Measurements from ENCODE around the gene HLCS. TPM values are rescaled to one million over a fixed set of nuclear protein-coding genes. Genes with fewer than 3 reads are reported as not detected.

Gene HLCS
- total RNA-seq, 1 experiment from 2014 or later: 24.4 TPM

- DNase-seq (ENCODE audit: low read depth): no peak
Measured at GRCh38 chr21:36747815-36748383, 218.6 kb downstream of the HLCS start.

GRCh38 chr21:36747041-36747814 is 219.2 kb downstream of the HLCS start:
- no peak for DNase-seq (ENCODE audit: low read depth)

DNA sequence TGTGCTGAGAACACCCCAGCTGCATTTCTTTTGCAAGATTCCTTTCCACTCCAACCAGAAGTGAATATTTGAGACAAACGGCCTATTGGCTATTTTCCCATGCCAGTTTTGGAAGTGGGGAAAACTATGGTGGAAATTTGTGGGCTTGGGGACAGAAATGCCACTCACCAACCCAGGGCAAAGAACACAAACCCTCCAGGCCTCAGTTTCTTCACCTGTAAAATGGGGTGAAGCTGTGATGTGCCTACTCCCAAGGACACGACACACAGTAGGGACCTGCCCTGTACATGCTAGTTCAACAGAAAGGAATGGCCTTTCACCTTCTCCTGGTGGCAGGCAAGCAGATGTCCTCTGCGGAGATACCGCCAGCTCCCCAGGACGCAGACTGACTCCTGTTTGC is 221.0 kb downstream of the HLCS start:
- no peak for DNase-seq (ENCODE audit: low read depth)

GRCh38 chr21:36744560-36745231 is 221.8 kb downstream of the HLCS start:
- DNase-seq (ENCODE audit: low read depth): no peak

DNA sequence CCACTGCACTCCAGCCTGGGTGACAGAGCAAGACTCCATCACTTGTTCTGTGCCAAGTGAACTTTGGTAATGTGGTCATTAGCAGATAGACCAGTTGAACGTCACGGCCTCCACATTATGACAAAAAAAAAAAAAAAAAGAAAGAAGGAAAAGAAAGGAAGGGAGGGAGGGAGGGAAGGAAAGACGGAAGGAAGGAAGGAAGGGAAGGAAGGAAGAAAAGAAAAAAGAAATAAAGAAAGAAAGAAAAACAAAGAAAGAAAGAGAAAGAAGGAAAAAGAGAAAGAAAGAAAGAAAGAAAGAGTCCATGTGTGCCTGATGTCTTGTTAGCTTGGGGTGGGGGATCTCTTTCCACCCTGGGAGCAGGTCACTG is 222.3 kb downstream of the HLCS start:
- DNase-seq (ENCODE audit: low read depth): no peak

DNA sequence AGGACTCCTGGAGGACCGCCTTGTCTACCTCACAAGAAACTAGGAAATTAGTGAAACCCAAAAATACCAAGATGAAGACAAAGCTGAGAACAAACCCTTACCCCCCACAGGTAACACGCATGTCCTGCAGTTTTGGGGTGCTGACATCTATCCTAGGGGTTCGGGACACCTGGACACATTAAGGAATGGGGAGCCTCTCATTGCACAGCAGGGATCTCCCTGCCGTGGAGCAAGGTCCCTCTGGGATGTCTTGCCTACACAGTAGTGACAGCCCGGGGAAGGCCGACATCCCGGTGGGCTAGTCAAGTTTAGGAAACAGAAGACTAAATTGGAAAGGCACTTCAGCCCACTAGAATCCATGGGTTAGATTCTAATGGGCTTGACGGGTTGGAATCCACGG is 223.0 kb downstream of the HLCS start:
- DNase-seq (ENCODE audit: low read depth): no peak

- no peak for DNase-seq (ENCODE audit: low read depth)
Measured at GRCh38 chr21:36743008-36743407, 223.5 kb downstream of the HLCS start.

DNA sequence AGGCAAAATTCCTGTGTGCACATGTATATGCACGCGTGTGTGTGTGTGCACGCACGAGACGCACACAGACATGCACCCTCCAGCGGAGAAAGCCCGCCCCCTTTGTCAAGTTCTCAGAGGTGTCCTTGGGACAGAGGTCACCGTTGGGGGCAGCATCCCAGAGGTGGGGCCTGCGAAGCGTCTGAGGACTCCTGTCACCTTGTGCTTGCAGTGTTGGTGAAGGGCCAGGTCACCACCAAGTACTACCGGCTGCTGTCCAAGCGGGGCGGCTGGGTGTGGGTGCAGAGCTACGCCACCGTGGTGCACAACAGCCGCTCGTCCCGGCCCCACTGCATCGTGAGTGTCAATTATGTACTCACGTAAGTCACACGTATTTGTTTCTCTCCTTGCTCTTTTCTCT is 225.0 kb downstream of the HLCS start:
- DNase-seq (ENCODE audit: low read depth): no peak

- no peak for DNase-seq (ENCODE audit: low read depth)
Measured at GRCh38 chr21:36738489-36739126, 227.9 kb downstream of the HLCS start.

GRCh38 chr21:36735724-36736320 is 230.6 kb downstream of the HLCS start:
- DNase-seq (ENCODE audit: low read depth): no peak

DNA sequence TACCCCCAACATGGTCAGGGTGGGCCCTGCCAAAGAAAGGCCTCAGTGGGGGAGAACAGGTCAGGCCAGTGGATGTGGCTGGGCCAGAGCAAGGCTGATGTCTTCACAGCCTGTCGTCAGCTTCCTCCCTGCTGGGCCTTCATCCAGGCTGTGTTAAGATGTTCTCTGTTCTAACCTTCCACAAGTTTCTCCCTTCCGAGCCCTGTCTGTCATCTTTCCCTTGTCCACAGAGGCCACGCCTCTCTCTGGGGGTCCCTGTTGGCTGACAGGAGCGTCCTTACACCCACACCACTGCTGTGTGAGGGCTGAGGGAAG is 231.3 kb downstream of the HLCS start:
- DNase-seq (ENCODE audit: low read depth): no peak

DNA sequence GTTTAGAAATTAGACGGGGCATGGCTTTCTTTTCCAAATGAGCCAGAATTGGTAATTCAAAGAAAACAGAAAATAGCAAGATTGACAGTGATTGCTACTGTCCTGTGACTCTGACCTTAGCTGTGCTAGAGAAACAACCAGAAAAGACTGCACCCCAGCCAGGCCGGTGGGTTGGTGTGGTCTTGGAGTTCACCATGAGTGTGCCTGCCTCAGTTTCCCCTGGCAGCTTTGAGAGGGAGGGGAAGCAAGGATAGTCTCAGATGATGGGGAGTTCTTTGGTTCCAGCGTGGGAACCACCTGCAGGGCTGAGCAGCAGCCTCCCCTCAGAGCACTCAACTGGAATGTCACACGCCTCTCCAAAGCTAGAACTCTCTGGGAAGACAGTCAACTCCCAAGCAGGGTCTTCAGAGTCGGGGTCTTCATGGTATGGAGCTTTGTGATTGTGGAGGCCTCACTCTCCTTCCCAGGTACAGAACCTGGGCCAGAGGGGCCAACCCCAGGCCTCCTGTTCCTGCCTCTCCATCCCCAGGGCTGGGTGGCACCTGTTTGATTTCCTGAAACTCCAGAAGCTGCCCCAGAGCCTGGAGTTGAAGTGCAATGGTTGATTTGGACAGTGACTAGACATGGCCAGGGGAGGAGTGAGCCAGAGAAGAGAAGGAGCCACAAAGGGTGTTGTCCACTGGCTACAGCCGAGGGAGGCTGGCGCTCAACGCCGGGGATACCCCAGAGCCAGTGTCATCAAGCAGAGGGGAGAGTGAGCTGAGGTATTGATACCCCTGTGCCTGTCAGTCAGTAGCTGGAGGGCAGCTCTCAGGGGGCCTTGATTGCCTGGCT is 231.9 kb downstream of the HLCS start:
- DNase-seq (ENCODE audit: low read depth): no peak

GRCh38 chr21:36733857-36734256 is 232.6 kb downstream of the HLCS start:
- no peak for DNase-seq (ENCODE audit: low read depth)

- no peak for DNase-seq (ENCODE audit: low read depth)
Measured at GRCh38 chr21:36732761-36733160, 233.7 kb downstream of the HLCS start.

GRCh38 chr21:36732217-36732616 is 234.3 kb downstream of the HLCS start:
- DNase-seq (ENCODE audit: low read depth): no peak

- DNase-seq (ENCODE audit: low read depth): no peak
Measured at GRCh38 chr21:36730291-36731281, 235.9 kb downstream of the HLCS start.

DNA sequence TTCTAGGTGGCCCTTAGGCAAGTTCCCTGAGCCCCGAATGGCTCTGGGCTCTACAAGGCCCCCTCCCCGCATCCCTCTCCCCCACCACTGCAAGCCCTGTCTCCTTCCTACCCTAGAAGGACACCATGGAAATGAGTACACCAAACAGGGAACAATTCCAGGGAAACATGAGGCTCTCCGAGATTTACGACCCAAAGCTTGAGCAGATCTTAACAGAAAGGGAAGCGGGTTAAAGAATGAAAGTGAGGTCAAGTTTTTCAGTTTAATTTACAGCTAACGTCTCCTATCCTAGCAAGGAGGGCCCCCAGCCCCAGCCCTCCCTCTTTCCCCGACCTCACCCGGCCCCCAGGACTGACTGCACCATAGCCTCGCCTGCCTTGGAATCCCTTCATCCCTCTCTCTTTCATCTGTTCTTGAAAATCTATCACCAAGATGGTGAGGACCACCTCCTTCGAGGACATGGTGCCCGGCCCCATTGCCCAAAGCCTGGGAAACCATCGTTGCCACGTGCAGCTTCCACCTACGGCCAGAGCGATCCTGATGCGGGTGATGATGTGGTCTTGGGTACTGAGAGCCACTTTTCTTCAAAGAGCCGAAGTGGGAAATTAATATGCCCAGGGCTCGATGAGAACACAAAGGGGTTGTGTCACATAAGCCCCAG is 237.0 kb downstream of the HLCS start:
- DNase-seq (ENCODE audit: low read depth): no peak

DNA sequence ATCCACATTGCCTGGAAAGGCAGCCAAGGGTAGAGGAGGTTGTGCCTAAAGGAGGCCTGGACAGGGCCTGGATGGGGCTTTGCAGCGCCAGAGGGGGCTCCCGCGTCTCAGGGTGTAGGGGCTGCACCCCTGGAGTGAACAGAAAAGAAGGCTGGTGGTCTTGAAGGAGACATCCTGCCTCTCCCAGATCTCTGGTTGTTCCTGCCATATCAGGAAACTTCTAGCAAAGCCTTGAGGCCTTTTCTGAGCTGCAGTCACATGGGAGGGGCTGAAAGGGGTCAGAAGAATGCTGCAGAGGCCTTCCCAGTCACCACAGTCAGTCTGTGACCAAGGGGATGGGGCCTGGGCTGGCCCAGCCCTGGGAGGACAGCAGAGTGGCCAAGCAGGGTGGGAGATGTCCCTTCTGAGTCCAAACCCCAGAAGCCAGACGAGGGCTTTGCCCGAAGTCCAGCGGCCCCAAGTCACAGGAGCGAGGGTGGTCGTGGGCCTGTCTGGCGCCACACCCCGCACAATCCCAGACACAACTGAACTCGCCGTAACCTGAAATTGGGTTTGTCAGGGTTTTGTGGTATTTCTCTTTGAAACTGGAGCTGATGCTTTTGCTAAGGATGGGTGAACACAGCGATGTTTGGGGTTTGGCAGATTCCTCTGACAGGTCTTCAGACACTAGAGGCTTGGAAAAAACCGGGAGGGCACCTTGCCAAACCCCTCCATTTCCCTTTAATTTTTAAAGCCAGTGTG is 237.9 kb downstream of the HLCS start:
- no peak for DNase-seq (ENCODE audit: low read depth)

- DNase-seq (ENCODE audit: low read depth): no peak
Measured at GRCh38 chr21:36727866-36728265, 238.6 kb downstream of the HLCS start.
